ENCODE results near the gene KRT82.

DNA sequence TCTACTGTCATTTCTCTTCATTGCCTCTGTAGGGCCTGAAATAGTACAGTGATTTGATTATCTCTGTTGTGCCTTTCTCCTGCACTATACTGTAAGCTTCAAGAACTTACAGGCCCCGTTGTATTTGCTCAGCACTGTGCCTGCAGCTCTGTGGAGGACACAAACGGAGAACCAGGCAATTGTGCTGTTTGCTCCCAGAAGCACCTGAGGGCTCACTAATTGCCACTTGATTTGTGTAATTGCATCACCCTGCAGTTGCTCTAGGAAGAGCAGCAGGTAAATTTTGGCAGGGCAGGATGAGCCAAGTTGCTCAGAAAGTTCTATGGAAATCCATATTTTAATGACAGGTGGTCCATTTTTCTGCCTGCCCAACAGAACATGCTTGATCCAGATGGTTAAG is 11.6 kb upstream of the KRT82 start:
- no peak for TF ChIP-seq POLR2A (IDR thresholded peaks at IDR 0.05)
- TF ChIP-seq, protein P1, sequence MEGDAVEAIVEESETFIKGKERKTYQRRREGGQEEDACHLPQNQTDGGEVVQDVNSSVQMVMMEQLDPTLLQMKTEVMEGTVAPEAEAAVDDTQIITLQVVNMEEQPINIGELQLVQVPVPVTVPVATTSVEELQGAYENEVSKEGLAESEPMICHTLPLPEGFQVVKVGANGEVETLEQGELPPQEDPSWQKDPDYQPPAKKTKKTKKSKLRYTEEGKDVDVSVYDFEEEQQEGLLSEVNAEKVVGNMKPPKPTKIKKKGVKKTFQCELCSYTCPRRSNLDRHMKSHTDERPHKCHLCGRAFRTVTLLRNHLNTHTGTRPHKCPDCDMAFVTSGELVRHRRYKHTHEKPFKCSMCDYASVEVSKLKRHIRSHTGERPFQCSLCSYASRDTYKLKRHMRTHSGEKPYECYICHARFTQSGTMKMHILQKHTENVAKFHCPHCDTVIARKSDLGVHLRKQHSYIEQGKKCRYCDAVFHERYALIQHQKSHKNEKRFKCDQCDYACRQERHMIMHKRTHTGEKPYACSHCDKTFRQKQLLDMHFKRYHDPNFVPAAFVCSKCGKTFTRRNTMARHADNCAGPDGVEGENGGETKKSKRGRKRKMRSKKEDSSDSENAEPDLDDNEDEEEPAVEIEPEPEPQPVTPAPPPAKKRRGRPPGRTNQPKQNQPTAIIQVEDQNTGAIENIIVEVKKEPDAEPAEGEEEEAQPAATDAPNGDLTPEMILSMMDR (IDR thresholded peaks at IDR 0.05): no peak

All from vagina (tissue), 2 donors.